RWPE1 (cell line): ENCODE measurements around the gene ZFAND2B.

ENCODE experiments used
- CTCF ChIA-PET: fragments of 350-600 bp; sonication (Branson Sonifier 250); formaldehyde crosslinking; extraction: SDS; loops from one replicate; lab custom pipeline; 2021; lab: Yijun Ruan, JAX
- POLR2A ChIA-PET: fragments of 400-600 bp; formaldehyde crosslinking; extraction: SDS; loops from one replicate; lab custom pipeline; 2020; ENCODE audit warnings: antibody characterized with exemption; ENCODE audit not compliant: low non-redundant PET; lab: Yijun Ruan, JAX
- DNase-seq: peaks from one replicate; pipeline ENCODE4 v3.0.0; 2012; ENCODE audit warnings: low spot score
- H3K27ac ChIP-seq: fragments of 450-650 bp; 2 replicates; pipeline ENCODE4 v1.5.1; 2017
- TF ChIP-seq, protein P1 (sequence below): fragments of 450-650 bp; conservative IDR thresholded peaks from 2 replicates; pipeline ENCODE4 v1.5.1; 2017; ENCODE audit warnings: low read depth, mild to moderate bottlenecking

Gene ZFAND2B

DNA sequence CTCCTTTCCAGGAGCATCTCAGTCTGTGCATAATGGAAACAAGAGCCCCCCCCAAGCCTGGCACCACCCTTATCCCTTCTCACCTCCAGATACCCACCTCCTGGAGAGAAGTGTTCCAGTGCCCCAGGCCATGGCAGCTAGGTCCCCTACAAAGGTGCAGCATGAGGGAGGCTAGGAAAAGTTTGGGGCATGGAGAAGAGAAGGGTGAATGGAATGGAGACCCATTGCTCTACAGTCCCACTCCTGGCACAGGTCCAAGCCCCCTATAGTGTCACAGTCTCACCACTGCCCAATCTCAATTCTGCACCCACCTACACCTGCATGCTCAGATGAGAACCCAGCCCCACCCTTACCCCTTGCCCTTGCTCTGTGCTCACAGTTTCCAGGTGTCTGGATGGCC is 37.6 kb upstream of the ZFAND2B start:
- ChIA-PET POLR2A (no interaction called here), CTCF (interaction anchor here (0.8 to 1.3 kb wide), 2 partner anchors 9 to 126 kb away, joined by 3 read pairs; partner anchors contain the start of gene NHEJ1)
- TF ChIP-seq, protein P1, sequence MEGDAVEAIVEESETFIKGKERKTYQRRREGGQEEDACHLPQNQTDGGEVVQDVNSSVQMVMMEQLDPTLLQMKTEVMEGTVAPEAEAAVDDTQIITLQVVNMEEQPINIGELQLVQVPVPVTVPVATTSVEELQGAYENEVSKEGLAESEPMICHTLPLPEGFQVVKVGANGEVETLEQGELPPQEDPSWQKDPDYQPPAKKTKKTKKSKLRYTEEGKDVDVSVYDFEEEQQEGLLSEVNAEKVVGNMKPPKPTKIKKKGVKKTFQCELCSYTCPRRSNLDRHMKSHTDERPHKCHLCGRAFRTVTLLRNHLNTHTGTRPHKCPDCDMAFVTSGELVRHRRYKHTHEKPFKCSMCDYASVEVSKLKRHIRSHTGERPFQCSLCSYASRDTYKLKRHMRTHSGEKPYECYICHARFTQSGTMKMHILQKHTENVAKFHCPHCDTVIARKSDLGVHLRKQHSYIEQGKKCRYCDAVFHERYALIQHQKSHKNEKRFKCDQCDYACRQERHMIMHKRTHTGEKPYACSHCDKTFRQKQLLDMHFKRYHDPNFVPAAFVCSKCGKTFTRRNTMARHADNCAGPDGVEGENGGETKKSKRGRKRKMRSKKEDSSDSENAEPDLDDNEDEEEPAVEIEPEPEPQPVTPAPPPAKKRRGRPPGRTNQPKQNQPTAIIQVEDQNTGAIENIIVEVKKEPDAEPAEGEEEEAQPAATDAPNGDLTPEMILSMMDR = no peak
- DNase-seq = no peak
- no peak overlapping the region for H3K27ac ChIP-seq

DNA sequence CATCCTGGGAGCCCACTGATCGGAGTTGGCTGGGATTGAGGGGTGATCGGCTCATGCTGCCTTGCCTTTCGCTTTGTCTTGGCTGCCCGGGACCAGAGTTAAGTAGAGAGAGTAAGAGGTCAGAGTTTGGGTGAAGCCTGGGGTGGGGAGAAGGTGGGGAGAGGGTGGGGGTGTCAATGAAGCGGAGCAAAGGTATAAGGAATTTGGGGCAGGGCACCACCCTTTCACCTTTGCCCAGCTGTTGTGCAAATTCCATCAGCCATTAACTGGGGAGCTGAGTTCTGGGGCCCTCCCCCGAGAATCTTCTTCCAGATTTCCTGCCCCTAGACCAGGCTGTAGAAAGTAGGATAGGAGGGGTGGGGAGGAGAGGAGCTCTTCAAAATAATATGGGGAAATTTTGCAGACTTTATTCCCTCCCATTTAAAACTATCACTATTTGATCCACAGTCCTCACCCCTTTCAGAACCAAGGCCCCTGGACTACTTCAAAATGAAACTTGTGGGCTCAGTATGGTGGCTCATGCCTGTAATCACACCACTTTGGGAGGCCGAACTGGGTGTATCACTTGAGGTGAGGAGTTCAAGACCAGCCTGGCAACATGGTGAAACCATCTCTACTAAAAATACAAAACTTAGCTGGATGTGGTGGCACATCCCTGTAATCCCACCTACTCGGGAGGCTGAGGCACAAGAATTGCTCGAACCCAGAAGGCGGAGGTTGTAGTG is 36.5 kb upstream of the ZFAND2B start, which contains the start of gene SLC23A3:
Gene SLC23A3 (minus strand): TSS at position 100 of the 725 bp plus-strand sequence. CDS start 45 bp downstream, at position 55.
- DNase-seq = no peak
- no peak within 1 kb of the TSS for H3K27ac ChIP-seq
- ChIA-PET CTCF (interaction anchor here (0.7 to 1.5 kb wide), 4 partner anchors 11 to 125 kb away, joined by 3 to 7 read pairs (median 4); no protein-coding TSS in a partner anchor), POLR2A (interaction anchor here (0.7 kb wide), 1 partner anchor 75 kb away, joined by 4 read pairs; the partner anchor contains the start of gene GLB1L)
- TF ChIP-seq, protein P1 = no peak

DNA sequence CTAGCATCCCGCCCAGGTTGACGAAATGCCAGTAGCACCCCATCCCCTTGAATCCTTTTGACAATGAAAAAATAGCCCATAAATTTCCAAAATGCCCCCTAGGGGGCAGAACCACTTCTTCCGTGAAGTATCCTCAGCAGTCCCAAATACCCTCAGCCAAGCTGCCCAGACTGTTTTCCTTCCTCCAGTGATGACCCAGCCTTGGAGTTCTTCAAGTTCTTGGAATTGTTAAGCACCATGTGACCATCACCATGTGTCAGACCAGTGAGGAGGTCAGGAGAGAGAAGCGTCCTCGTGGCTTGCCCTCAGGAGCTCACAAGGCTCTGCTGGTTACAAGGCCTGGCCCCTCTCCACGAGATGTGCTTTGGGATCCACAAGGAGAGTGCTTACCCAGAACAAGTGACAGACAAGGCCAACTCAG is 35.3 kb upstream of the ZFAND2B start:
- CTCF ChIA-PET = interaction anchor here (0.8 to 1.5 kb wide), 7 partner anchors 8 to 157 kb away, joined by 3 to 7 read pairs (median 4); no protein-coding TSS in a partner anchor
- peak overlapping the region; percentile 58 for H3K27ac ChIP-seq
- TF ChIP-seq, protein P1 = peak; percentile 69
- POLR2A ChIA-PET = no interaction called here
- peak; percentile 37 for DNase-seq

DNA sequence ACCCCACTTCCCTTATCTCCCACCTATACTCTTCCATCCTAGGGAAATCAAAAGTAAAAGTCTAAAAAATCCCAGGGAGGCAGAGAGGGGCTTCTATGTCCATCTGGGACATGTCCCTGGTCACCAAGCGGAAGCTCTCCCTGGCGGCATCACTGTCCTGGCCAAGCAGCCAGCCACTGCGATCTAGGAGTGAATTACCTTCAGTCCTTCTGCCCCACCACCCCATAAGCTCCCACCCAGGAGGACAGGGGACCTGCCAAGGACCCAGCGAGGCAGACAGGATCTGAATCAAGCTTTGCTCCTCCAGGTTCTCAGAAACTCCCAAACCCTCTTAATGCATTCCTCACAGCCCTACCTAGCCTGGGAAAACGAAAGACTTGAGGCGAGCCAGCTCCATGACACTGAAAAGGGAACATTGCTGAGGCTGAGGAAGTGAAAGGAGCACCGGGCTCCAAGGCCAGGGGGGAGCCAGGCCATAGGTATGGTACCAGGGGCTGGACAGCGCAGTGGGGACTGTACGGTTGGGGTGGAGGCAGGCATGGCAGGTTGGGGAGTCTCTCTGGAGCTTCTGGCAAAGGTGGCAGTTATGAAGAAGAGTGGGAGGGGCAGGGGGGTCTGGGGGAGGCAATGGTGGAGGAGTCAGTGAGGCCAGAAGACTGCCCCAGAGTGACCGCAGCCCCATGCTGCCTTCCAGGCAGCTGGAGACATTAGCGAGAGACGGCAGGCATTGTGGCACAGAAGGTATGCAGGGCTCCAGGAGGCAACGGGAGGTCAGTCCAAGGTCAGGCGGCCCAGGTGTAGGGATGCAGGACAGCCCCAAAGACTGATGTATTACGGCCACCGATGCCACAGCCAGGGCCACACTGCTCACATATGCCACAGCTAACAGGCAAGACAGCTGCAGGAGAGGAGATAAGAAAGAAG is 34.1 kb upstream of the ZFAND2B start:
- POLR2A ChIA-PET = no interaction called here

DNA sequence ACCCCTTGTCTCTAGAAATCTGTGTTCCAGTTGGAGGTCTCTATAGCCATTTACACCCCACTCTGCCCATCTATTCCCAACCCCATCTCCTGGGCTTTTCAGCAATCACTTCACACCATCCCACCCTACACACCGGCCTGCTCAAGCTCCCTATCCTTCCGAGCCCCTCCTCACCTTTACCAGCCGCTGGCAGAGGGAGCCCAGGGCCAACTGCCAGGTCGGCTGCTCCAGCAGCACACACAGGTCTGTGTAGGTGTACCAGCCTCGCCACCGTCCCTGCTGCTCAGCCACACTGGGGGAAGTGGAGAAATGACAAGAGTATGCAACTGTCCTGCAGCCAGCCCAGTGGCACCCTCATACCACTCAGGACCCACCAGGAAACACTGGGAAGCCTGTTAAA is 33.4 kb upstream of the ZFAND2B start:
- TF ChIP-seq, protein P1 = no peak
- ChIA-PET POLR2A (no interaction called here), CTCF (no interaction called here)
- no peak overlapping the region for H3K27ac ChIP-seq
- no peak for DNase-seq

More for the DNA sequence above, 34.1 kb upstream of the ZFAND2B start:
- H3K27ac ChIP-seq = peak overlapping the region; percentile 58
- CTCF ChIA-PET = interaction anchor here (0.6 to 1.5 kb wide), 3 partner anchors 9 to 198 kb away, joined by 3 to 5 read pairs (median 4); no protein-coding TSS in a partner anchor
- TF ChIP-seq, protein P1 = no peak
- DNase-seq = no peak

DNA sequence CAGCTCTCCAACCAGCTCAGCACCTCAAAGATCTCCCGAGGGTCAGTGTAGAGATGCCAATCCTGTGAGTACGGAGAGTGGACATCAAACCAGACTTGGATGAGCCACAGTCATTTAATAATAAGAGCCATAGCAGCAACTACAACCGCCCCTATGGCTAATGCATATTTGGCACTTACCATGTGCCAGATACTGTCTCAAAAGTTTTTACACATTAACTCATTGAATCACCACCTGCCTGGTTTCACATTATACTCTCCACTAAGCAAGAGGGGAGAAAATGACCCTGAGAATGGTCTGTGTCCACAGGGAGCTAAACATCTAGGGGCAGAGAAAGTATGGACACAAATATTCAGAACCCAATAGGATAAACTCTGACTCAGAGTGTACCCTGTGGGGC is 32.4 kb upstream of the ZFAND2B start:
- no peak overlapping the region for H3K27ac ChIP-seq
- TF ChIP-seq, protein P1 = no peak
- ChIA-PET CTCF (no interaction called here), POLR2A (no interaction called here)
- no peak for DNase-seq
